ENCODE measurements around the gene AMMECR1. TPM values are rescaled to one million over a fixed set of nuclear protein-coding genes. Genes with fewer than 3 reads are reported as not detected.
"Not testable (repeated sequence)": the region's sequence is repeated elsewhere in the genome, so short reads cannot be mapped to it uniquely, and the experiment has no call there.

Gene AMMECR1
- total RNA-seq, 1 experiment from 2014 or later = 10.5 TPM

GRCh38 chrX:110171442-110171841, 146.4 kb downstream of the AMMECR1 start:
- DNase-seq (ENCODE audit: low read depth) = no peak

- DNase-seq (ENCODE audit: low read depth) = no peak
Observed at GRCh38 chrX:110170029-110170428, 147.9 kb downstream of the AMMECR1 start.

- DNase-seq (ENCODE audit: low read depth) = peak; percentile 64
Observed at GRCh38 chrX:110168585-110168984, 149.3 kb downstream of the AMMECR1 start.

- DNase-seq (ENCODE audit: low read depth) = peak; percentile 88
Observed at GRCh38 chrX:110167952-110168451, 149.9 kb downstream of the AMMECR1 start.

- no peak for DNase-seq (ENCODE audit: low read depth)
Observed at GRCh38 chrX:110163488-110163887, 154.4 kb downstream of the AMMECR1 start.

GRCh38 chrX:110162867-110163266, 155.0 kb downstream of the AMMECR1 start:
- no peak for DNase-seq (ENCODE audit: low read depth)

GRCh38 chrX:110162131-110162530, 155.8 kb downstream of the AMMECR1 start:
- DNase-seq (ENCODE audit: low read depth) = no peak

GRCh38 chrX:110161361-110161686, 156.6 kb downstream of the AMMECR1 start:
- no peak for DNase-seq (ENCODE audit: low read depth)

GRCh38 chrX:110159865-110160264, 158.0 kb downstream of the AMMECR1 start:
- DNase-seq (ENCODE audit: low read depth) = no peak

- no peak for DNase-seq (ENCODE audit: low read depth)
Observed at GRCh38 chrX:110159235-110159634, 158.7 kb downstream of the AMMECR1 start.

GRCh38 chrX:110157444-110157843, 160.4 kb downstream of the AMMECR1 start:
- DNase-seq (ENCODE audit: low read depth) = no peak

GRCh38 chrX:110156167-110156754, 161.6 kb downstream of the AMMECR1 start:
- no peak for DNase-seq (ENCODE audit: low read depth)

GRCh38 chrX:110155759-110156158, 162.1 kb downstream of the AMMECR1 start:
- no peak for DNase-seq (ENCODE audit: low read depth)

GRCh38 chrX:110154328-110154727, 163.6 kb downstream of the AMMECR1 start:
- DNase-seq (ENCODE audit: low read depth) = not testable (repeated sequence)

GRCh38 chrX:110153896-110154295, 164.0 kb downstream of the AMMECR1 start:
- no peak for DNase-seq (ENCODE audit: low read depth)

GRCh38 chrX:110153244-110153643, 164.6 kb downstream of the AMMECR1 start:
- no peak for DNase-seq (ENCODE audit: low read depth)

GRCh38 chrX:110146521-110146920, 171.4 kb downstream of the AMMECR1 start:
- peak; percentile 45 for DNase-seq (ENCODE audit: low read depth)

GRCh38 chrX:110145854-110146253, 172.0 kb downstream of the AMMECR1 start:
- peak; percentile 27 for DNase-seq (ENCODE audit: low read depth)

GRCh38 chrX:110145311-110145710, 172.6 kb downstream of the AMMECR1 start:
- DNase-seq (ENCODE audit: low read depth) = no peak

Other genes with a start within 250 kb of the AMMECR1 start
- 0.24 and 0.39 TPM in 2 replicates for gene RTL9, start 40.8 kb upstream of the AMMECR1 start, total RNA-seq (2014; rRNA removed; shearing (Covaris generic))